ENCODE data around the gene WLS.

DNA sequence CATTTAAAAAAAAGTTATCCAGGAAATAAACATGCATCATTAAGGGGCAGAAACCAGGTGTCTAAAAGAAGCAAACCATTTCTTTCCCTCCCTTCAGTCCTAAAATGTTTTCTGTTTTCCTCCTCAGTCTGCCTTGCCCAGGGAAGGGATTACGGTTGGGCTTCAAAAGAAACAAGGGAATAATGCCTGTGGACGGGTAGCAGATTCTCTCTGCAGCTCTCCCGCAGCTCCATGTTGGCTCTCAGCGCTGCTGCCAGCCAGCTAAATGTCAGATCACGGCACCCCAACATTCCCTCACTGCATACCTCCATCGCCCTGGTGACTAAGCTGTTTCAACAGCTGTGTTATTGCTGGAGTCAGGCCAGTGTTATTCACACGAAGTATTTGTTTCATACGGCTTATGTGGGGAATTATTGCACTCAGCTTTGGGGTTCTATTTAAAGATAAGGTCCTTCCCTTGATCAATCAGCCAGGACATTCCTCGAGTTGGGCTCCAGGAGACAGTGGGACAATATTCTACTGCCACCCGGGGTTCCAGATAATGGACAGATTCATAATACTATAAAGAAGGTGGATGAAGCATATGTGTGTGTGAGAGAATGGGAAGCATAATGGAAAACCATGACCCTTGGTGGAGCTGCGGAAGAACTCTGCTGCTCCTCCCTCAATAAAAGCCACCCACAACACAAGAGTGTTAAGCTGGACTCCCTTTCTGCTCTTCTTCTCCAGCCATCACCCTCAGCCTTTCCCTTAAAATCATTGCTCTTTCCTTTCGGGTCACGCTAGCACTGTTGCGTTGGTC is 58.2 kb downstream of the WLS start:
- TF ChIP-seq CTCF (IDR thresholded peaks at IDR 0.05 in 2 of 3, conservative IDR thresholded peaks at IDR 0.05 in 1 of 3; ENCODE audit: control insufficient read depth in 2 of 3, extremely low read depth in 1 of 3, insufficient read depth in 1 of 3, low read depth in 3 of 3, low read length in 3 of 3): no peak
- no peak for TF ChIP-seq BACH1 (IDR thresholded peaks at IDR 0.05; ENCODE audit: borderline replicate concordance)
- no peak for TF ChIP-seq USF2 (IDR thresholded peaks at IDR 0.05; ENCODE audit: borderline replicate concordance, low read depth, low read length)
- no peak for TF ChIP-seq POLR2AphosphoS5 (IDR thresholded peaks at IDR 0.05; ENCODE audit: low read length)
- TF ChIP-seq, protein P1, sequence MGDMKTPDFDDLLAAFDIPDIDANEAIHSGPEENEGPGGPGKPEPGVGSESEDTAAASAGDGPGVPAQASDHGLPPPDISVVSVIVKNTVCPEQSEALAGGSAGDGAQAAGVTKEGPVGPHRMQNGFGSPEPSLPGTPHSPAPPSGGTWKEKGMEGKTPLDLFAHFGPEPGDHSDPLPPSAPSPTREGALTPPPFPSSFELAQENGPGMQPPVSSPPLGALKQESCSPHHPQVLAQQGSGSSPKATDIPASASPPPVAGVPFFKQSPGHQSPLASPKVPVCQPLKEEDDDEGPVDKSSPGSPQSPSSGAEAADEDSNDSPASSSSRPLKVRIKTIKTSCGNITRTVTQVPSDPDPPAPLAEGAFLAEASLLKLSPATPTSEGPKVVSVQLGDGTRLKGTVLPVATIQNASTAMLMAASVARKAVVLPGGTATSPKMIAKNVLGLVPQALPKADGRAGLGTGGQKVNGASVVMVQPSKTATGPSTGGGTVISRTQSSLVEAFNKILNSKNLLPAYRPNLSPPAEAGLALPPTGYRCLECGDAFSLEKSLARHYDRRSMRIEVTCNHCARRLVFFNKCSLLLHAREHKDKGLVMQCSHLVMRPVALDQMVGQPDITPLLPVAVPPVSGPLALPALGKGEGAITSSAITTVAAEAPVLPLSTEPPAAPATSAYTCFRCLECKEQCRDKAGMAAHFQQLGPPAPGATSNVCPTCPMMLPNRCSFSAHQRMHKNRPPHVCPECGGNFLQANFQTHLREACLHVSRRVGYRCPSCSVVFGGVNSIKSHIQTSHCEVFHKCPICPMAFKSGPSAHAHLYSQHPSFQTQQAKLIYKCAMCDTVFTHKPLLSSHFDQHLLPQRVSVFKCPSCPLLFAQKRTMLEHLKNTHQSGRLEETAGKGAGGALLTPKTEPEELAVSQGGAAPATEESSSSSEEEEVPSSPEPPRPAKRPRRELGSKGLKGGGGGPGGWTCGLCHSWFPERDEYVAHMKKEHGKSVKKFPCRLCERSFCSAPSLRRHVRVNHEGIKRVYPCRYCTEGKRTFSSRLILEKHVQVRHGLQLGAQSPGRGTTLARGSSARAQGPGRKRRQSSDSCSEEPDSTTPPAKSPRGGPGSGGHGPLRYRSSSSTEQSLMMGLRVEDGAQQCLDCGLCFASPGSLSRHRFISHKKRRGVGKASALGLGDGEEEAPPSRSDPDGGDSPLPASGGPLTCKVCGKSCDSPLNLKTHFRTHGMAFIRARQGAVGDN (IDR thresholded peaks at IDR 0.05): no peak
- no peak for TF ChIP-seq ESRRA (IDR thresholded peaks at IDR 0.05; ENCODE audit: low read length)
- no peak for TF ChIP-seq KDM1A (IDR thresholded peaks at IDR 0.05; ENCODE audit: borderline replicate concordance)
- TF ChIP-seq, protein P2, sequence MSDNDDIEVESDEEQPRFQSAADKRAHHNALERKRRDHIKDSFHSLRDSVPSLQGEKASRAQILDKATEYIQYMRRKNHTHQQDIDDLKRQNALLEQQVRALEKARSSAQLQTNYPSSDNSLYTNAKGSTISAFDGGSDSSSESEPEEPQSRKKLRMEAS (IDR thresholded peaks at IDR 0.05; ENCODE audit: low read depth, low read length): no peak
- no peak for TF ChIP-seq HCFC1 (IDR thresholded peaks at IDR 0.05; ENCODE audit: low read length)
- TF ChIP-seq E2F8 (IDR thresholded peaks at IDR 0.05; ENCODE audit: low read depth, partially characterized antibody): no peak
- TF ChIP-seq, protein P3, sequence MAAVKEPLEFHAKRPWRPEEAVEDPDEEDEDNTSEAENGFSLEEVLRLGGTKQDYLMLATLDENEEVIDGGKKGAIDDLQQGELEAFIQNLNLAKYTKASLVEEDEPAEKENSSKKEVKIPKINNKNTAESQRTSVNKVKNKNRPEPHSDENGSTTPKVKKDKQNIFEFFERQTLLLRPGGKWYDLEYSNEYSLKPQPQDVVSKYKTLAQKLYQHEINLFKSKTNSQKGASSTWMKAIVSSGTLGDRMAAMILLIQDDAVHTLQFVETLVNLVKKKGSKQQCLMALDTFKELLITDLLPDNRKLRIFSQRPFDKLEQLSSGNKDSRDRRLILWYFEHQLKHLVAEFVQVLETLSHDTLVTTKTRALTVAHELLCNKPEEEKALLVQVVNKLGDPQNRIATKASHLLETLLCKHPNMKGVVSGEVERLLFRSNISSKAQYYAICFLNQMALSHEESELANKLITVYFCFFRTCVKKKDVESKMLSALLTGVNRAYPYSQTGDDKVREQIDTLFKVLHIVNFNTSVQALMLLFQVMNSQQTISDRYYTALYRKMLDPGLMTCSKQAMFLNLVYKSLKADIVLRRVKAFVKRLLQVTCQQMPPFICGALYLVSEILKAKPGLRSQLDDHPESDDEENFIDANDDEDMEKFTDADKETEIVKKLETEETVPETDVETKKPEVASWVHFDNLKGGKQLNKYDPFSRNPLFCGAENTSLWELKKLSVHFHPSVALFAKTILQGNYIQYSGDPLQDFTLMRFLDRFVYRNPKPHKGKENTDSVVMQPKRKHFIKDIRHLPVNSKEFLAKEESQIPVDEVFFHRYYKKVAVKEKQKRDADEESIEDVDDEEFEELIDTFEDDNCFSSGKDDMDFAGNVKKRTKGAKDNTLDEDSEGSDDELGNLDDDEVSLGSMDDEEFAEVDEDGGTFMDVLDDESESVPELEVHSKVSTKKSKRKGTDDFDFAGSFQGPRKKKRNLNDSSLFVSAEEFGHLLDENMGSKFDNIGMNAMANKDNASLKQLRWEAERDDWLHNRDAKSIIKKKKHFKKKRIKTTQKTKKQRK (IDR thresholded peaks at IDR 0.05; ENCODE audit: low read depth, low read length): no peak
- no peak for TF ChIP-seq TAF1 (IDR thresholded peaks at IDR 0.05; ENCODE audit: borderline replicate concordance, low read depth, low read length)

All from GM12878 (cell line).